ENCODE results near the gene PDZD7. TPM values are rescaled to one million over a fixed set of nuclear protein-coding genes. Genes with fewer than 3 reads are reported as not detected.

The PDZD7 gene
- total RNA-seq, 2 donors from 2014 or later, result 0.19 to 0.42 TPM

- Histone ChIP-seq H3K4me3 (no peak overlapping the region), H3K27me3 (no peaks in the 10 kb centered on the region), H3K4me1 (no peaks in the 10 kb centered on the region), H3K9ac (ENCODE audit: low read depth in 2 of 2, low read length in 2 of 2) (peak overlapping the region in 1 of 2 donors; percentile 95), H3K9me3 (no peaks in the 10 kb centered on the region), H3K27ac (no peak overlapping the region), H3K36me3 (no peaks in the 10 kb centered on the region)
- no peak for TF ChIP-seq CTCF (IDR thresholded peaks at IDR 0.05)
- no peak for DNase-seq
- intact Hi-C loops (cut with DNase I), result no loop called here
These were observed 58.6 kb downstream of the PDZD7 start for GRCh38 chr10:100972115-100972903.

- no peaks in the 10 kb centered on the region for H3K36me3 ChIP-seq
- peak overlapping the region in 1 of 2 donors; percentile 95 for H3K9ac ChIP-seq (ENCODE audit: low read depth in 2 of 2, low read length in 2 of 2)
- H3K4me1 ChIP-seq, result no peaks in the 10 kb centered on the region
- peak; percentile 87 for DNase-seq
- no peaks in the 10 kb centered on the region for H3K9me3 ChIP-seq
- H3K27me3 ChIP-seq, result no peaks in the 10 kb centered on the region
- H3K4me3 ChIP-seq, result peak overlapping the region; percentile 85
- peak overlapping the region; percentile 92 for H3K27ac ChIP-seq
- intact Hi-C loops (cut with DNase I), result no loop called here
- TF ChIP-seq CTCF (IDR thresholded peaks at IDR 0.05), result no peak
These were observed 59.8 kb downstream of the PDZD7 start for GRCh38 chr10:100970914-100971811.

GRCh38 chr10:100970076-100970913 lies 60.6 kb downstream of the PDZD7 start:
- H3K9me3 ChIP-seq, result no peaks in the 10 kb centered on the region
- no peak for TF ChIP-seq CTCF (IDR thresholded peaks at IDR 0.05)
- H3K9ac ChIP-seq (ENCODE audit: low read depth in 2 of 2, low read length in 2 of 2), result peak overlapping the region; percentile 93 to 95
- peak; percentile 95 for DNase-seq
- H3K4me3 ChIP-seq, result peak overlapping the region; percentile 85
- intact Hi-C loops (cut with DNase I), result no loop called here
- no peaks in the 10 kb centered on the region for H3K36me3 ChIP-seq
- peak overlapping the region; percentile 92 for H3K27ac ChIP-seq
- no peaks in the 10 kb centered on the region for H3K27me3 ChIP-seq
- H3K4me1 ChIP-seq, result no peaks in the 10 kb centered on the region

GRCh38 chr10:100969187-100970075 lies 61.5 kb downstream of the PDZD7 start, which contains the start of gene SEMA4G:
SEMA4G (plus strand) TSS chr10:100969504; CDS start chr10:100972913, 3,409 bp downstream.
- intact Hi-C loops (cut with DNase I), result loop anchor here (10.0 kb wide), 1 partner anchor 55 kb away; the partner anchor contains the start of gene SLF2
- Histone ChIP-seq H3K9ac (ENCODE audit: low read depth in 2 of 2, low read length in 2 of 2) (peak within 1 kb of the TSS; percentile 93 to 95), H3K4me1 (no peaks in the 10 kb centered on the region), H3K36me3 (no peaks in the 10 kb centered on the region), H3K27me3 (no peaks in the 10 kb centered on the region), H3K4me3 (peak within 1 kb of the TSS; percentile 85), H3K9me3 (no peaks in the 10 kb centered on the region), H3K27ac (peak within 1 kb of the TSS; percentile 92)
- TF ChIP-seq CTCF (IDR thresholded peaks at IDR 0.05), result peak; percentile 56
- DNase-seq, result peak; percentile 62
